HG03135 (cell line): ENCODE results near the gene LARP4.
"Not testable (repeated sequence)": the region's sequence is repeated elsewhere in the genome, so short reads cannot be mapped to it uniquely, and the experiment has no call there.

Experiments used
- ATAC-seq: cut with Tn5 transposase; IDR thresholded peaks from one replicate; pipeline ENCODE4 v1.9.1; 2021; ENCODE audit warnings: mild to moderate bottlenecking, moderate library complexity; ENCODE audit not compliant: unreplicated experiment

LARP4 gene

DNA sequence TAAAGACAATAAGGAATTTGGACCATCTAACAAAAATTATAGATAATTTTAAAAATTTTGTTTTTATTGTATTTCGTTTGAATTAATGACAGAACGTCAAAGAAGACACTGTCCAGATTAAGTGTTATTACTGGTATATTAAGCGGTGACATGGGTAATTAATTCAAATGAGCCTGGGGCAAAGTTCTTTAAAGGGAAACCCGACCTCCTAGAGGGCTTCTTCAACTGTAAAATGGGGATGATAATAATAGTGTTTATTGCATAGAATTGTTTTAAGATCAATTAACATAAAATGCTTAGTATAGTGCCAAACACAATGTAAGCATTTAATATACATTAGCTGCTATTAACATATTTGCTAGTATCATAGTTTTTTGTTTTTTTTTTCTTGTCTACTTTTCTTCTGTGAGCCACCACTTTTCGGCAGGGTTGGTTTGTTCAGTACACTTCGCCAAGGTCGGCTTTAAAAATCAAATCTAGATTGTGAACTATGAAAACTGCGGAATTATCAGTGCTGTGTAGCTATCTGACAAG is 514 bp upstream of the LARP4 start:
- ATAC-seq, result no peak

DNA sequence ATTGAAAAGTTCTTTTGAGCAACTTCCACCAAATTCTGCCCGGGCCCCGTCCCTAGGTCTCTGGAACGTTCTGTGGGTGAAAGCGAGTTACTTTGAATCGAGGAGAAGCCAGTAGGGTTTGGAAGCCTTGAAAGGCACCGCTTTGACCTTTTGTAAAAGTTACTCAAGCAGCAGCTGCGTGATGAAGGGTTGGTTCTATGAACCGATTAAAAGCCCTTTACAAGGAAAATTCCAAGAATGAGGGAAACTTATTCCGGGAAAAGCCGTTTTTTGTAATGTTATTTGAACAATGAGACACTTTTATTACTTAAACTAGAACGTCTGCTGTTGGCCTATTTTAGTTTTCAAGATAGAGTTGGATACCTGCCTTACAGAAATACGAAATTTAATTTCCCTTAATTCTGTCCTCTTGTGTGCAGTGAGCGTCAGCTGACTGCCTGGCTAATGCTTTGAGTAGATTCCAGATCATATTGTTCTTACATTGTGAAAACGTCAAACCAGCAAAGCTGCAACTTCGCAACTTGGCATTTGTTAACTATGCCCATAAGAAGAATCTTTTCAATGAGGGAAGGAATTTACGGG is 906 bp downstream of the LARP4 start:
- ATAC-seq, result peak; percentile 12

DNA sequence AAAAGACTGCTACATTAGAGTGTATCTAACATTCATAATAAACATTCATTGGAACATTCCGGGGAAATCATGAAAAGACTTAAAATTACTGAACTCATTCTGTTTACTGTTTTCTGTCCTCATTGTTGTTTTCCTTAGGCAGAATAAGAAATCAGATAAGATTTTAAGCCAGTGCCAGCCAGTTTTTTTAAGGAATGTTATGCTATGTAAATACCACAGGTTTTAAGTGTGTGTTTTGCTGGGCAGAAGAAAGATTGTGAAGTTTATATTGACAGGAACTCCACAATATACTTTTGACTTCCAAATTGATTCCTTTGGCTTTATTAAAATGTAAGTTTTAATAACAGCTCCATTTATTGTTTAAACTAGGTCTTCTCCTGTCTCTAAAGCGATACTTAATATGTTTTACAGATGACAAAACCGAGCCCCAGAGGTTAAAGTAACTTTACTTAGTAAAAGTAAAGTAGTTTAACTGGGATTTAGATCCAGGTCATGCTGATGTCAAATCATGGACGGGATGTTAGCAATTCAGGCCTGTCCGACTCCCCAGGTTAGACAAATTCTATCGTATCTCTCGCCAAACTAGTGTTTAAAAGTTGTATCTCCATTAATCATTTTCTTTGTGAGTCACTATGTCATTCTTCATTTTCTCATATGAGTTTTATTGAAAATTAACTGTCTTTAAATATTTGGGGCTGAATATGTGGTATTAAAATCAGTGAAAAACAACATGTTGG is 1.7 kb downstream of the LARP4 start:
- ATAC-seq, result no peak

DNA sequence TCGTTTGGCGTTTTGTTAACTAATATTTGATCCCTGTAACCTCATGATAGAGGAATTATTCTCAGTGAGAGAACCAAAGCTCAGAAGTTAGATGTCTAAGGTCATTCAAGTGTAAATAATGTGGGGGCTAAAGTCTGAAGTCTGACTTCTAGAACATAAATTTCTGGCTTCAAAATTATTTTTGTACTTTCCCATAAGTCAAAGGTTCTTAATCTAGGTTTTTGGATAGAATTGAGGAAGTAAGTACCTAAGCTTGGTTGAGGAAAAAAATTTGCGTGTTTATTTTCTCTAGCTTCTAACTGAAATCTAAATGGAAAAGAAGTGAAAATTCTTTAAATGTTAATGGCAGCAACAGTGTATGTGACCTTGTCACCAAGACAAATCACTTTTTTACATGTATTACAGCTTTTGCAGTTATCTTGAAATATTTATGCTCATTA is 2.3 kb downstream of the LARP4 start:
- ATAC-seq, result no peak

DNA sequence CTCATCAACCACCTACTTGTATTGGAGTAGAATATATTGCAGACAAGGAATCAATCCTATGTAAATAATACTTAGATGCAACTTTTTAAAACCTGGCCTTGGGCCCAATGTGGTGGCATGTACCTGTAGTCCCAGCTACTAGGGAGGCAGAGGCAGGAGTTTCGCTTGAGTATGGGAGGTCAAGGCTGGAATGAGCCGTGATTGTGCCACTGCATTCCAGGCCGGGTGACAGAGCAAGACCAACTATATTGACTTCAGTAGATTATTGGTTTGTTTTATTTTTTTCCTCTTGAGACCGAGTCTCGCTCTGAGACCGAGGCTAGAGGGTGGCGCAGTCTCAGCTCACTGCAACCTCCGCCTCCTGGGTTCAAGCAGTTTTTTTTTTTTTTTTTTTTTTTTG is 3.6 kb downstream of the LARP4 start:
- ATAC-seq, result no peak

DNA sequence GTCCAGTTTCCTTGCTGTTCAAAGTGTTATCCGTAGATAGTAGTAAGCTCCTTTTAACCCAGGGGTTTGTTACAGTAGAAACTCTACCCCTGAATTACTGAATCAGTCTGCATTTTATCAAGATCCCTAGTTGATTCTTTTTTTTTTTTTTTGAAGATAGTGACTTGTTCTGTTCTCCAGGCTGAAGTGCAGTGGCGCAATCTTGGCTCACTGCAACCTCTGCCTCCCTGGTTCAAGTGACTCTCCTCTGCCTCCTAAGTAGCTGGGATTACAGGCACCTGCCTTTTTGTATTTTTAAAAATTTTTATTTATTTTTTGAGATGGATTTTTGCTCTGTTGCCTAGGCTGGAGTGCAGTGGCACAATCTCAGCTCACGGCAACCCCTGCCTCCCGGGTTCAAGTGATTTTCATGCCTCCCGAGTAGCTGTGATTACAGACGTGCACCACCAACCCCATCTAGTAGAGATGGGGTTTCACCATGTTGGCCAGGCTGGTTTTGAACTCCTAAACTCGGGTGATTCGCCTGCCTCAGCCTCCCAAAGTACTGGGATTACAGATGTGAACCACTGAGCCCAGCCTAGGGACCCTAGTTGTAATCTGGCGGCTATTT is 10.5 kb downstream of the LARP4 start:
- ATAC-seq, result no peak

DNA sequence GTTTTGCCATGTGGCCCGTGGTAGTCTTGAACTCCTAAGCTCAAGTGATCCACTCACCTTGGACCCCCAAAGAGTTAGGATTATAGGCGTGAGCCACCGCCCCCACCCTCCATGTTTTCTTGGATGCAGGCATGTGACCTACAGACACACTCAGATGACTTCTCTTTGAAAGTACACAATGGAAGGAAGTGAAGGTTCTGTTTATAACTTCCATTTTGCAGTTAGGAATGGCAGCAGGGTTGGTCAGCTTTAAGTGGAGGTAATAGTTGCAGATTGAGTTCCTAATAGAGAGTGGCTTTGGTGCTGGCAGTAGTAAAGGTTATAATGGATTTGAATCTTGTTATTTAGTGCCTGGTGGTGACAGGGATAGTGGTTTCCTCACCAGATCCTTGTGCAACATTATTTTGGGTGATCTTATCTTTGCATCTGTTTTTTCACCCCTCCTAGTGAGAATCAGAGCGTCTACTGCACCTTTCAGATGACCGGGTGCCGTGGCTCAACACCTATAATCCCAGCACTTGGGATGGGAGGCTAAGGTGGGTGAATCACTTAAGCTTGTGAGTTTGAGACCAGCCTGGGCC is 15.3 kb downstream of the LARP4 start:
- no peak for ATAC-seq

DNA sequence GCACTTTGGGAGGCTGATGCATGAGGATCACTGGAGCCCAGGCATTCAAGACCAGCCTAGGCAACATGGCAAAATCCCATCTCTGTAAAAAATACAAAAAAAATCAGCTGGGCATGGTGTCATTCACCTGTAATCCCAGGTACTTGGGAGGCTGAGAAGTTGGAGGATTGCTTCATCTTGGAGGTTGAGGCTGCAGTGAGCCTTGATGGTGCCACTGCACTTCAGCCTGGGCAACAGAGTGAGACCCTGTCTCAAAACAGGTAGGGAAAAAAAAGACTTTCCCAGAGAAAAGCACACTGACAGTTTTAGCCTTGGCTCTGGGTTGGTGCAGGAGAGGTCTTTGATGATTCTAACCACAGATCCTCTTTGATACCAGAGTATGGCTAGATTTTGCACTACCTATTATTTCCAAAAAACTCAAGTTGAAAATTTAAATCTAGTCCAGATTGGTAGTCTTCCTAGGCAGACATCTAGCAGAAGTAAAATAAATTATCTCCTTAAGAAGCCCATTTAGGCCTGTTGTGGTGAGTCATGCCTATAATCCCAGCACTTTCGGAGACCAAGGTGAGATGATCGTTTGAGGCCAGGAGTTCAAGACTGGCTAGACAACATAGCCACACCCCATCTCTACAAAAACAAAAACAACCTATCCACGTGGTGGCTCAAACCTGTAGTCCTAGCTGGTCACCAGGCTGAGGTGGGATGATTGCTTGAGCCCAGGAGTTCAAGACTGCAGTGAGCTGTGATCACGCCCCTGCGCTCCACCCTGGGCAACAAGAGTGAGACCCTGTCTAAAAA is 18.6 kb downstream of the LARP4 start:
- ATAC-seq, result no peak

DNA sequence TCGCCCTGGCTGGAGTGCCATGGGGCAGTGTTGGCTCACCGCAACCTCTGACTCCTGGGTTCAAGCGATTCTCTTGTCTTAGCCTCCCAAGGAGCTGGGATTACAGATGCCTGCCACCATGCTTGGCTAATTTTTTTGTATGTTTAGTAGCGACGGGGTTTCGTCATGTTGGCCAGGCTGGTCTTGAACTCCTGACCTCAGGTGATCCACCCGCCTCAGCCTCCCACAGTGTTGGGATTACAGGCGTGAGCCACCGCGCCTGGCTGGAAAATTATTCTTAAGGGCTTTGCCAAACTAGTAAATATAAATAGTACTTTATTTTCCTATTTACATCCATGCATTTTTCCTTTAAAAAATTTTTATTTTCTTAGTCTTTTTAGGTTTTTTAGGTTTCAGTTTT is 22.2 kb downstream of the LARP4 start:
- ATAC-seq, result not testable (repeated sequence)

DNA sequence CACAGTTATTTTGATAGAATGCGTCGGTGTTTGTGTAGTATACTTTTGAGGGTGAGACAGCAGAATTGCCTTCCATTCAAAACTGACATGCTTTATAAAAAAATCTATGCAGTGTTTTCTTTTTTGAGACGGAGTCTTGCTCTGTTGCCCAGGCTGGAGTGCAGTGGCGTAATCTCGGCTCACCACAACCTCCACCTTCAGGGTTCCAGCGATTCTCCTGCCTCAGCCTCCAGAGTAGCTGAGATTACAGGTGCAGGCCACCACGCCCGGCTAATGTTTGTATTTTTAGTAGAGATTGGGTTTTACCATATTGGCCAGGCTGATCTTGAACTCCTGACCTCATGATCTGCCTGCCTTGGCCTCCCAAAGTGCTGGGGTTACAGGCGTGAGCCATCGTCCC is 22.7 kb downstream of the LARP4 start:
- not testable (repeated sequence) for ATAC-seq

DNA sequence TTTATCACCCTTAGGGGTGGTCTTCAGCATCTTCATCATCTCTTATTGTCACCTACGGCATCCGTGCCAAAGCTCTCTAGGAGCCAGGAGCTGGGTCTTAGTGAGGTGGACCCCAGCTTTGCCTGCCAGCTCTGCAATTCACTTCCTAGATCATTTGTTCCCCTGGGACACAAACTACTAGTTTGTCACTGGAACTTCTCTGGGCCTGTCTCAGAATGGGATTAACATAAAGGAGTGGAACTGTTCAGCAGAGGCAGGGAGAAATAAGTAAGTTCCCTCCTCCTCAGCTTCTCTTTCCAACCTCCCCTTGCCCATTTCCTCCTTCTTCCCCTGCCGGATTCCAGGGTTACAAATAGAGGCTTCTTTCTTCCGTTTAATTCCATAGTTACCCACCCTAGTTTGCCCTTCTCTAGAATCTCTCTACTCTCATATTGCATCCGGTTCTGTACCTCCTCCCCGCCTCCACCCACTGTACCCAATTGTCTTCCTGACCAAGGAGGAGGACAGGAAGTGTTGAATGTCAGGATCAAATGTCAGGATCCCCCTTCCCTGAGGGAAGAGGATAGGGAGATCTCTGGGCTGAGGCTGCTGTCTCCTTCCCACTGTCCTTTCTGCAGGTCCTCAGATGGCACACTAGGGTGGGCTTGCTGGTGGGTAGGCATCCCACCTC is 25.0 kb downstream of the LARP4 start:
- no peak for ATAC-seq

DNA sequence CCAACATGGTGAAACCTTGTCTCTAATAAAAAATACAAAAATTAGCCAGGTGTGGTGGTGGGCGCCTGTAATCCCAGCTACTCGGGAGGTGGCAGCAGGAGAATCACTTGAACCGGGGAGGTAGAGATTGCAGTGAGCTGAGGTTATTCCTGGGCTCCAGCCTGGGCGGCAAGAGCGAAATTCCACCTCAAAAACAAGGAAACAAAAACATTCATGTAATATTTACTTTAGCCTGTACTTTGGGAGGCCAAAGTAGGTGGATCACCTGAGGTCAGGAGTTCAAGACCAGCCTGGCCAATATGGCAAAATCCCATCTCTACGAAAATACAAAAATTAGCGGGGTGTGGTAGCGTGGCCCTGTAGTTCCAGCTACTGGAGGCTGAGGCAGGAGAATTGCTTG is 31.0 kb downstream of the LARP4 start:
- ATAC-seq, result not testable (repeated sequence)

DNA sequence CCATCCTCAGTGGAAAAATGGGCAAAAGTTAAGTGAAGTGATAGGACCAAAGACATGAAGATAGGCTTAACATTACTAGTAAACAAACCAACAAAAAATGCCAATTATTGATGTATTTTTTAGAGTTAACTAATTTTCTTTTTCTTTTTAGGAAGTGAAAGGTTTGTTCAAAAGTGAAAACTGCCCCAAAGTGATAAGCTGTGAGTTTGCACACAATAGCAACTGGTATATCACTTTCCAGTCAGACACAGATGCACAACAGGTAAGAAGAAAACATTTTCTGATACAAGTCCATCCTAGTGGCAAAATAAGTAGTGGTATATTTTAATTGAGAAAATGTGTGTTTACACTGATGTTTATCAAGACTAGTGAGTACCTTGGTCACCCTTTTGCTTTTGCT is 39.6 kb downstream of the LARP4 start:
- no peak for ATAC-seq

DNA sequence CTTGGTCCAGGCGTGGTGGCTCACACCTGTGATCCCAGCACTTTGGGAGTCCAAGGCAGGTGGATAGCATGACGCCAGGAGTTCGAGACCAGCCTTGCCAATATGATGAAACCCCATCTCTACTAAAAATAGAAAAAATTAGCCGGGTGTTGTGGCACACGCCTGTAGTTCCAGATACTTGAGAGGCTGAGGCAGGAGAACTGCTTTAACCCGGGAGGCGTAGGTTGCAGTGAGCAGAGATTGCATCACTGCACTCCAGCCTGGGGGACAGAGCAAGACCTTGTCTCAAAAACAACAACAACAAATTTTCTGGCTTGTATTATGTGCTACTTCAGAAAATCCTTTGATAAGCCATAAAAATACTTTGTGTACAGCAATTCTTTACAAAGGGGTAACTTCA is 41.1 kb downstream of the LARP4 start:
- ATAC-seq, result no peak

DNA sequence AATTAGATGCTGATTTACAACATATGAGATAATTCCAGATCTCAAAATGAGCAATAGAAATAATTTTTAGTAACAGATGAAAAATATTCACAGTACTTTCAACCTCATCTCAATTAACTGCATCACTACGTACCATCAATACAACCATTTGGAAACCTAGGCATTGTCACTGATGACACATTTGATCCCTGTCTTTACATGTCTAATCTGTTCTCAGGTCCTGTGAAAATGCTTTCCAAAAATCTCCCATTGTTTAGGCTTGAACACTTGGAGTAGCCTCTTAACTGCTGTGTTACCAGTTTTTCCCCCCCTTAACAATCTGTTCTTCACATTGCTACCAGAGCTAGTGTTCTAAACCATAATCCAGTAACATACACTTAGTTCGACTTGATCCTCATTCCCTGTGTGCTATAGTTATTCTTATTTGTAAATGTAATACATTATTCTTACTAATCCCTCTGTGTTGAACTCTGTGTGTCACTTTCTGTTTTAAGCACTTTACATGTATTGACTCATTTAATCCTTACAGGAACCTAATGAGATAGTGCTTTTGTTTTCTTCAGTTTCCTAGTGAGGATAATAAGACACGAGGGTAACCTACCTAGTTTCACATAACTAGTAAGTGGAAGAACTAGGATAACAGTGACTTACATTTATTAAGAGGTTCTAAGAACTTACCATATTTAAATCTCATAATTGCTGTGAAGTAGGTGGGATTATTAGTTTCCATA is 41.7 kb downstream of the LARP4 start:
- ATAC-seq, result no peak

DNA sequence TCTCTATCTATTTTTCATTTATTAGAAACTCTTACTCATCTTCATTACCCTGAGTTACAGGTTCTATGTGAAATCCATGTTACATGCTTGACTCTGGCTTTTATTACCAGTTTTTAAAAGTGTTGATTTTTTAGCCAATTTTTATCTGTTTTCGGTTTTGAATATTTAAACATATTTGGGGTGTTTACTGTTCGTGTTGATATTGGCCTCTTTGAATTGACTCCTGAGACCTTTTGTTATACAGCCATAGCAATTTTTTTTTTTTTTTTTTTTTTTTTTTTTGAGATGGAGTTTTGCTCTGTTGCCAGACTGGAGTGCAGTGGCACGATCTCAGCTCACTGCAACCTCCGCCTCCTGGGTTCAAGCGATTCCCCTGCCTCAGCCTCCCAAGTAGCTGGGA is 49.0 kb downstream of the LARP4 start:
- ATAC-seq, result not testable (repeated sequence)

DNA sequence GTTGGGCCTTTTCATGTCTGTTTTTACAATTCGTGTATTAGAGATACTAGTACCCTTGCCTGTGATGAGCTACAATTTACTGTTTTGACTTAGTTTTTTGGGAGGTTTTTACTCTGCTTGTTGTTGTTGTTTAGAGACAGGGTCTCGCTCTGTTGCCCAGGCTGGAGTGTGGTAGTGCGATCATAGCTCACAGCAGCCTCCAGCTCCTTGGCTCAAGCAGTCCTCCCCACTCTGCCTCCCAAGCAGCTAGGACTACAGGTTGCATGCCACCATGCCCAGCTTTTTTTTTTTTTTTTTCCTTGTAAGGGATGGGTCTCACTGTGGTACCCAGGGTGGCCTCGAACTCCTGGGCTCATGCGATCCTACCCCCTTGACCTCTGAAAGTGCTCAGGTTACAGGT is 52.1 kb downstream of the LARP4 start:
- ATAC-seq, result no peak

DNA sequence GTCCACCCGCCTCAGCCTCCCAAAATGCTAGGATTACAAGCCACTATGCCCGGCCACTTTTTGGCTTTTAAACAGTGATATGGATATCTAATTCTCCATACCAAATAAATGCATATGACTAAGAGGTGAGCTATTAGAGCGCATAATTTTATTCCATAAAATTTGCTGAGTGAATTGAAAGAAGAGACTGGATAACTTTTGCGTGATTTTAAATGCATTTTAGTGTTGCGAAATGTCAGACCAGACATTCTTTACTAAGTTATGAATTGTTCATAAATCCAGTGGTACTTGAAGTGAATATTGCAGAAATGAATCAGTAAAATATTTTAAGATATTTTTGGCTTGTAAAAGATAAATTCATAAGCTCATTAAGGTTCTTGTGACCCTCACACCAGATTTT is 53.2 kb downstream of the LARP4 start:
- ATAC-seq, result no peak

DNA sequence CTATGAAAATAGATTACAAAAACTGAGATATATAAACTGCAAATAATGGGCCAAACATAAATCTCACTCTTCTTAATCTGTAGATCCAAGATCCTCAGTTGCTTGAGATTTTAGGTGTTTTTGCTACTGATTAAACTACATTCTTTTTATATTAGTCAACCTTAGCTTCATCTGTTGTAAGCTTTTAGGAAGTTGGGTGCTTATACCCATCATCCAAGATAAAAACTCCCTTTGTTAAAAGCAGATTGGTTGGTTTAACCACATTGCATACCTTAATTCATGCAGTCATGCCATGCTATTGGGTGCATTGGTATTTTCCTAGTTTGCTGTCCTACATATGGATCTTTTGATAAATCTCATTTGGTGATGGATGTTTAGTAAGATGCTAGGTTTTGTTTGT is 57.9 kb downstream of the LARP4 start:
- no peak for ATAC-seq

DNA sequence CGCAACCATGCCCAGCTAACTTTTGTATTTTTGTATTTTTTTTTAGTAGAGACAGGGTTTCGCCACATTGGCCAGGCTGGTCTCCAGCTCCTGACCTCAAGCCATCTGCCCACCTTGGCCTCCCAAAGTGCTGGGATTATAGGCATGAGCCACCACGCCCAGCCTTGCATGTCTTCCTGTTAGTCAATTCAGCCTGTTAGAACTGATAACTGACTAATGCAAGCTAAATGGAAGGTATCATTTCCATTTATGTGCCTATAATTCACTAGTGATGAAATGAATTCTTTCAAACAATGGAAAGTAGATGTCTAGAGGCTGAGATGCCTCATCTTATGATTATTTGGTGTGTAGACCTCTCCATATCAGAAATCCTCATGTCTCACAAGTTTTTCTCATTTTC is 66.8 kb downstream of the LARP4 start:
- no peak for ATAC-seq
